ENCODE results near the gene FOXP1.

DNA sequence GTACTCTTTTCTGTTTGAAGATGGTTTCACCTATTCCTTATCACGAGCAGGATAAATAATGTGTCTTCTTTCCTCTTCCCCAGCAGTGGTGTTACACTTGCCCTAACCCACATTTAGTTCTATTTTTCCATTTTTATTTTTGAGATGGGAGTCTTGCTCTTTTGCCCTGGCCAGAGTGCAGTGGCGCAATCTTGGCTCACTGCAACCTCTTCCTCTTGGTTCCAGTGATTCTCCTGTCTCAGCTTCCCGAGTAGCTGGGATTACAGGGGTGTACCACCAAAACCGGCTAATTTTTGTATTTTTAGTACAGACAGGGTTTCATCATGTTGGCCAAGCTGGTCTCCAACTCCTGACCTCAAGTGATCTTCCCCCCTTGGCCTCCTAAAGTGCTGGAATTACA is 372.4 kb downstream of the FOXP1 start:
- TF ChIP-seq, protein P1, sequence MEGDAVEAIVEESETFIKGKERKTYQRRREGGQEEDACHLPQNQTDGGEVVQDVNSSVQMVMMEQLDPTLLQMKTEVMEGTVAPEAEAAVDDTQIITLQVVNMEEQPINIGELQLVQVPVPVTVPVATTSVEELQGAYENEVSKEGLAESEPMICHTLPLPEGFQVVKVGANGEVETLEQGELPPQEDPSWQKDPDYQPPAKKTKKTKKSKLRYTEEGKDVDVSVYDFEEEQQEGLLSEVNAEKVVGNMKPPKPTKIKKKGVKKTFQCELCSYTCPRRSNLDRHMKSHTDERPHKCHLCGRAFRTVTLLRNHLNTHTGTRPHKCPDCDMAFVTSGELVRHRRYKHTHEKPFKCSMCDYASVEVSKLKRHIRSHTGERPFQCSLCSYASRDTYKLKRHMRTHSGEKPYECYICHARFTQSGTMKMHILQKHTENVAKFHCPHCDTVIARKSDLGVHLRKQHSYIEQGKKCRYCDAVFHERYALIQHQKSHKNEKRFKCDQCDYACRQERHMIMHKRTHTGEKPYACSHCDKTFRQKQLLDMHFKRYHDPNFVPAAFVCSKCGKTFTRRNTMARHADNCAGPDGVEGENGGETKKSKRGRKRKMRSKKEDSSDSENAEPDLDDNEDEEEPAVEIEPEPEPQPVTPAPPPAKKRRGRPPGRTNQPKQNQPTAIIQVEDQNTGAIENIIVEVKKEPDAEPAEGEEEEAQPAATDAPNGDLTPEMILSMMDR (IDR thresholded peaks at IDR 0.05): no peak
- TF ChIP-seq POLR2AphosphoS5 (IDR thresholded peaks at IDR 0.05; ENCODE audit: low read depth, low read length): no peak
- TF ChIP-seq, protein P2, sequence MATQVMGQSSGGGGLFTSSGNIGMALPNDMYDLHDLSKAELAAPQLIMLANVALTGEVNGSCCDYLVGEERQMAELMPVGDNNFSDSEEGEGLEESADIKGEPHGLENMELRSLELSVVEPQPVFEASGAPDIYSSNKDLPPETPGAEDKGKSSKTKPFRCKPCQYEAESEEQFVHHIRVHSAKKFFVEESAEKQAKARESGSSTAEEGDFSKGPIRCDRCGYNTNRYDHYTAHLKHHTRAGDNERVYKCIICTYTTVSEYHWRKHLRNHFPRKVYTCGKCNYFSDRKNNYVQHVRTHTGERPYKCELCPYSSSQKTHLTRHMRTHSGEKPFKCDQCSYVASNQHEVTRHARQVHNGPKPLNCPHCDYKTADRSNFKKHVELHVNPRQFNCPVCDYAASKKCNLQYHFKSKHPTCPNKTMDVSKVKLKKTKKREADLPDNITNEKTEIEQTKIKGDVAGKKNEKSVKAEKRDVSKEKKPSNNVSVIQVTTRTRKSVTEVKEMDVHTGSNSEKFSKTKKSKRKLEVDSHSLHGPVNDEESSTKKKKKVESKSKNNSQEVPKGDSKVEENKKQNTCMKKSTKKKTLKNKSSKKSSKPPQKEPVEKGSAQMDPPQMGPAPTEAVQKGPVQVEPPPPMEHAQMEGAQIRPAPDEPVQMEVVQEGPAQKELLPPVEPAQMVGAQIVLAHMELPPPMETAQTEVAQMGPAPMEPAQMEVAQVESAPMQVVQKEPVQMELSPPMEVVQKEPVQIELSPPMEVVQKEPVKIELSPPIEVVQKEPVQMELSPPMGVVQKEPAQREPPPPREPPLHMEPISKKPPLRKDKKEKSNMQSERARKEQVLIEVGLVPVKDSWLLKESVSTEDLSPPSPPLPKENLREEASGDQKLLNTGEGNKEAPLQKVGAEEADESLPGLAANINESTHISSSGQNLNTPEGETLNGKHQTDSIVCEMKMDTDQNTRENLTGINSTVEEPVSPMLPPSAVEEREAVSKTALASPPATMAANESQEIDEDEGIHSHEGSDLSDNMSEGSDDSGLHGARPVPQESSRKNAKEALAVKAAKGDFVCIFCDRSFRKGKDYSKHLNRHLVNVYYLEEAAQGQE (IDR thresholded peaks at IDR 0.05; ENCODE audit: insufficient read depth in 1 of 2, low read depth in 2 of 2, low read length in 1 of 2): no peak

Measured in Panc1 (cell line).